Hematopoietic multipotent progenitor cell treated with erythropoietin and hydrocortisone succinate and interleukin-3 and kit ligand, for 4 days (in vitro differentiated cells): ENCODE results near the gene PLXNB3.

Experiments
- DNase-seq: peaks from one replicate; pipeline ENCODE4 v3.0.0-alpha.2; 2015

PLXNB3 gene

DNA sequence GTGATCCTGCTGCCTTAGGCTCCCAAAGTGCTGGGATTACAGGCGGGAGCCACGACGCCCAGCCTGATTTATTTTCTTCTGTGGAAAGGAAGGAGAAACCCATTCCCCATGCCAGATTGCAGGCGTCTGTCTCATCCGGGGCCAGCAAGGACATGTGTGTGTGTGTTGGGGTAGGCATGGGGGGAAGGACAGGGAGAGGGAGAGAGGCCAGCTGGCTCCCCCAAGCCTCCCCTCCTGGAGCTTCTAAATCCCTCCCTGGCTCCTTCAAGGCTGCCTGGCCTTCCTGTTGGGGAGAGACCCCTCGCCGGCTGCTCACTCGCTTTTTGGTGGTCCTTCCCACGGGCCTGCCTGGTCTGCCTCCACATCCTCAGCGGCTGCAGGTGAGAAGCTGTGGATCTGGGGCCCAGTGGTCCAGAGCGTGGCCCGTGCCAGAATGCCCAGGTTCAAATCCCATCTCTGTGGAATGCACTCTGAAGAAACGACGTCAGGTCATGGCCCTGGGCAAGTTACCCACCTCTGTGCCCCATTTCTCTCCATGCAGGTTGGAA lies 1.3 kb upstream of the PLXNB3 start:
- DNase-seq, result no peak

DNA sequence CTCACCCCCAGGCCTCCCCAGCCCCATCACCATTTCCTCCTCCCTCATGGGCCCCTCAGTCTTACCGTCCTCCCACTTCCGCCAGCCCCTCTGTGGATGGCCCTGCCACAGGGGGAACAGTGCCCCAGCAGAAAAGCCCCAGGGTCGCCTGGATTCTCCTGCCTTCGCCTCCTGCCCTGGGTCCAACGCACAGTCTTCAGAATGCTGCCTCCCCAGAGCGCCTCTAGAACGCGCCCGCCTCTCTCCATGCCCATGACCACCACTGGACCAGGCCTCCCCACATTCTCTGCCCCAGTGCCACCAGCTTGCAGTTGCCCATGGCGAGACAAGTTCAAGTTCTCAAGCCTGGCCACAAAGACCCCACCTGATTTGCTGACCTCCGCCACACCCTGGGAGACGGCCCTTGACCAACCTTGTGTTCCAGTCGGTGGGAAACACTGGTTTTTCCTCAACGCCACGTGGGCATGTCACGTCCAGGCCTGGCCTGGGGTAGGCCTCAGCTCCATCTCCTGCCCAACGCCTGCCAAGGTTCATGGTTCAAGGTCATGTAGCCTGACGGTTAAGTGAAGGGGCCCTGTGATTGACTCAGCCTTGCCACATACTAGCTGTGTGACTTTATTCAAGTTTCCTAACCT lies 634 bp upstream of the PLXNB3 start:
- no peak for DNase-seq

DNA sequence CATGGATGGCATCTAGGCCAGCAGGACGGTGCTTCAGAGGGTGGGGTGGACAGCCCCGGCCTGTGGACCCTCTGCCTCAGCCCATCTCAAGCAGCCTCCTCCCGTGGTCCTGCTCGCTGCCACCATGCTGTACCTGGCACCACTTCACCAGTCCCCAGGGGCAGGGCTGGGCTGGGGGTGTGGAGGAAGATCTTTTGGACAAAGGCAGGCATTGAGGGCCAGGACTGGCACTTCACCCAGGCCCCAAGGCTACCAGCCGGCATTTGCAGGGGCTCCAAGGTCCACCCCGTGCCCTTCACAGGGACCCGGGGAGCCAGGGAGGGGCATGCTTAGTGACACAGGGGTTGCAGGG lies 713 bp downstream of the PLXNB3 start:
- DNase-seq, result no peak

DNA sequence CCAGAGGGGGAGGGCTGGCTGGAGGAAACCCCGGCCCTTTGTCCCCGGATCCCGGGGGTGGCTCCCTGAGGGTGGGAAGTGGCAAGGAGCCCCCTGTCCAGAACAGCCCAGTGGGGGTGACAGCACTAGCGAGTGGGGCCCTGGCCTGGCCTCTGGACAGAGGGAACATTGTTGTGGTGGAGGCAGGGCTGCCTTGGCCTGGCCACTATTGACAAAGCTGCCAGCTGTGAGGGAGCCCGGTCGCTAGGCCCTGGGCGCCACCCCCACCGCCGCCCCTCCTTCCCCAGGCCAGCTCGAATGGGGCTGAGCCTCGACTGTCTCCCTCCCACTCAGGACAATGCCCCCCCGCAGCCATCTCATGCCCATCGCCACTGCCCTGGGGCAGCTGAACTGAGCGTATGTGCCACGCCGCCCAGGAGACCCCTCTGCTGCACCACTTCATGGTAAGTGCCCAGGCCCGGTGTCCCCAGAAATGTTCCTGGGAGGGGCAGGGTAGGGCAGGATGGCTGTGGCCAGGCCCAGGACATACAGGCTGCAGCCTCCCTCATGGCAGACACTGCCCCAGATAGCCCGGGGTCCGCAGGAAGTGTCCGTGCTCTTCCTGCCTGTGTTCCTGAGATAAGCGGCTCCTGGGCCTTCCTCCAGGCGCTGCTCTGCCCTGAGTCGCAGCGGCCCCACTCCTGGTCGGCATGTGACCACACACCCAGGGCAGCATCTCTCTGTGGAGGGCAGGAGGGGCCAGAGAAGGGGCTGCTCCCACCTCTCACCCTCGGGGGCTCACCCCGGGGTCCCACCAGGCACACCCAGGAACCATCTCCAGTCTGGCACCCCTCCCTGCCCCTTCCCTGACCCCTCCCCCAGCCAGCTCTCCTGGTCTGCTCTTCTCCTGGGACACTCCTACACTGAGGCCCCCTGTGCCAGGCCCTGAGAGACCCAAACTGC lies 1.4 kb downstream of the PLXNB3 start:
- peak; percentile 83 for DNase-seq

DNA sequence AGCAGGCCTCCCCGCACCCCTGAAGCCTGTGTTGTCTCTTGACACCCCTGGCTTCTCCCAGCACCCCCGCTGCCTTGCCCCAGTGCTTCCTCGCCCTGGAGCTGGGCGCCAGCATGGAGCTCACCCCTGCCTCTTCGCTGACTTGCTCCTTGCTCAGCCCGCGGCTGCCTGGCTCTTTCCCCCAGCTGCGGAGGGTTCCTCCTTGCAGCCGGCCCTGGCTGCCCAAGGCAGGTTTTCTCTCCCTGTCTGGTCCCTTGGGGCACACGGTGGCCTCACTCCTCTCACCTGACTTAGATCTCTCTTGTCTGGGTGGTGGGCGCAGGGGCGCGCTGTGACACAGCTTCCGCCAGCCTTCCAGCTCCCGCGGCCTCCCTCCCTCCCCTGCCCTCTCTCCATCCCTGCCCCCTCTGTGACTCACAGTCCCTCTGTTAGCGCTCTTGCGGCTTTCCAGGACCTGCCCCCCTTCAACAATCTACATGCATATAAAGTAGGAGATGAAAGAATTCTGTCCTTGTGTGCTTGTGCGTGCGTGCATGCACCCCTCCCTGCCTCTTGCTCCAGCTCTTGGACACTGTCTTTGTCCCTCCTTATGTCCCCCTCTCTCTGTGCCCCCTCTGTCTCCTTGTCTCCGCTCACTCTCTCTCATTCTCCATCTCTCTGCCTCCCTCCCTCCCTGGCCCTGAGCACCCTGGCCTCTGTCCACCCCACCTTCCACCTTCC lies 2.2 kb downstream of the PLXNB3 start:
- DNase-seq, result peak; percentile 90

DNA sequence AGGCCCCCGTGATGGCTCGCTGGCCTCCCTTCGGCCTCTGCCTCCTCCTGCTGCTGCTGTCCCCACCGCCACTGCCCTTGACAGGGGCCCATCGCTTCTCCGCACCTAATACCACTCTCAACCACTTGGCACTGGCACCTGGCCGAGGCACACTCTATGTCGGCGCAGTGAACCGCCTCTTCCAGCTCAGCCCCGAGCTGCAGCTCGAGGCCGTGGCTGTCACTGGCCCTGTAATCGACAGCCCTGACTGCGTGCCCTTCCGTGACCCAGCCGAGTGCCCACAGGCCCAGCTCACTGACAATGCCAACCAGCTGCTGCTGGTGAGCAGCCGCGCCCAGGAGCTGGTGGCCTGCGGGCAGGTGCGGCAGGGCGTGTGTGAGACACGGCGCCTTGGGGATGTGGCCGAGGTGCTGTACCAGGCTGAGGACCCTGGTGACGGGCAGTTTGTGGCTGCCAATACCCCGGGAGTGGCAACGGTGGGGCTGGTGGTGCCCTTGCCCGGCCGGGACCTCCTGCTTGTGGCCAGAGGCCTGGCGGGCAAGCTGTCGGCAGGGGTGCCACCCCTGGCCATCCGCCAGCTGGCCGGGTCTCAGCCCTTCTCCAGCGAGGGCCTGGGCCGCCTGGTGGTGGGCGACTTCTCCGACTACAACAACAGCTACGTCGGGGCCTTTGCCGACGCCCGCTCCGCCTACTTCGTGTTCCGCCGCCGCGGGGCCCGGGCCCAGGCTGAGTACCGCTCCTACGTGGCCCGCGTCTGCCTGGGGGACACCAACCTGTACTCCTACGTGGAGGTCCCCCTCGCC lies 3.0 kb downstream of the PLXNB3 start:
- DNase-seq, result no peak

DNA sequence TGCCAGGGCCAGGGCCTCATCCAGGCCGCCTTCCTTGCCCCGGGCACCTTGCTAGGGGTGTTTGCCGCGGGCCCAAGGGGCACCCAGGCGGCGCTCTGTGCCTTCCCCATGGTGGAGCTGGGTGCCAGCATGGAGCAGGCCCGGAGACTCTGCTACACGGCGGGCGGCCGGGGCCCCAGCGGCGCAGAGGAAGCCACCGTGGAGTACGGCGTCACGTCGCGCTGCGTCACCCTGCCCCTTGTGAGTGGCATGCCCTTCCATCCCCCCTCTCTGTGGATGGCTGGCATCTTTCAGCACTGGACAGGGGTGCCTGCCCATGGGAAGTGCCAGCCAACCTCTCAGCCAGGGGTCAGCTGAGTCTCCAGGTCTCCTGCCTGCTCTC lies 3.6 kb downstream of the PLXNB3 start:
- DNase-seq, result no peak

DNA sequence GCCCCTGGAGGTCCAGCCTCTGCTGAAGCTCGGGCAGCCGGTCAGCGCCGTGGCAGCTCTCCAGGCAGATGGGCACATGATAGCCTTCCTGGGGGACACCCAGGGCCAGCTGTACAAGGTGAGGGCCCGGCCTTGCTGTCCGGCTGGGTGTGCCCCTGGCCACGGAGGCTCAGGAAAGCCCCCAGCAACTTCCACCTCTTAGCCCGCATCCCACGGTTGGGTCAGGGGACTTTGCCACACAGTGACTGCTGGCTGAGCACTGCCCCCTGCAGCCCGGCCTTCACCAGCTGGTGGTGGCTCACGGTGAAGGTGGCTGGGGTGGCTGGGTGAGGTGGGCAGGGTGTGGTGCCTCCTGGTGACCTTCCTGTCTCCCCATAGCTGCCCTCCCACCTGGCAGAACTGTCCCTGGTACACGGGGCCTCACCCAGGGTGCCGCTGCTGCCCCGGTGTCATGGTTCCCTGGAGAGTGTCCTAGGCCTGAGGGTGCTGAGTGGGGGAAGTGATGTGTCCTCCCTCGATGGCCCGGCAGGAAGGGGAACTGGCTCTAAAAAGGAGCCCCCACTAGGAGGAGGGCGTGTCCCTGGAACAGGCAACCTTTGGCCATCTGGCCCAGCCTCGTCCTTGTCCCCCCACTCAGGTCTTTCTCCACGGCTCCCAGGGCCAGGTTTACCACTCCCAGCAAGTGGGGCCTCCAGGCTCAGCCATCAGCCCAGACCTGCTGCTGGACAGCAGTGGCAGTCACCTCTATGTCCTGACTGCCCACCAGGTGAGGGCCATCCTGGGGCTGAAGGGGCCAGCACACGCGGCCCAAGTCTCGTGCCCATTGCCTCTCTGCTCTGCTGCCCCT lies 4.5 kb downstream of the PLXNB3 start:
- DNase-seq, result peak; percentile 26

DNA sequence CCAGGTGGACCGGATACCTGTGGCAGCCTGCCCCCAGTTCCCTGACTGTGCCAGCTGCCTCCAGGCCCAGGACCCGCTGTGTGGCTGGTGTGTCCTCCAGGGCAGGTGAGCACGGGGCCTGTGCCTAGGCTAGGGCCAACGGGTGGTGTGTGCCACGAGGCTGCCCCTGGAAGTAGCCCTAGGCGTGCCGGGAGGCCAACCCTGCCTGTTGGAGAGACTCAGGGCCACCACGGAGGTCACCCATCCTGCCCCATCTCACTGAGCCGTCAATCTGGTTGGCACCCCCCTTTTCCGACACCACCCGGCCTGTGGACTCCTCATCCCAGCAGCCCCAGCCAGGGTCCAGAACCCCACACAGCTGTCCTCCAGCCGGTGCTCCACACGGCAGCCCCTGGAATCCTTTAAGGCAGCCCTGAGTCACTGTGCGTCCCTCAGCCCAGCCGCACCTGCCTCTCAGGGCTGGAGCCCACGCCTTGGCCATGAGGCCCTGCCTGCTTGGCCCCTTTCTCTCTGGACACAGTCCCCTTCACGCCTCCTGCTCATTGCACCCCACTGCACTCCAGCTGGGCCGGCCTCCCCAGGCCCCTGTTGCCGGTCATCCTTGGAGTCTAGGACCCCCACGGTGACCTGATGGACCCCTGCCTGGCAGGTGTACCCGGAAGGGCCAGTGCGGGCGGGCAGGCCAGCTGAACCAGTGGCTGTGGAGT lies 5.3 kb downstream of the PLXNB3 start:
- no peak for DNase-seq

DNA sequence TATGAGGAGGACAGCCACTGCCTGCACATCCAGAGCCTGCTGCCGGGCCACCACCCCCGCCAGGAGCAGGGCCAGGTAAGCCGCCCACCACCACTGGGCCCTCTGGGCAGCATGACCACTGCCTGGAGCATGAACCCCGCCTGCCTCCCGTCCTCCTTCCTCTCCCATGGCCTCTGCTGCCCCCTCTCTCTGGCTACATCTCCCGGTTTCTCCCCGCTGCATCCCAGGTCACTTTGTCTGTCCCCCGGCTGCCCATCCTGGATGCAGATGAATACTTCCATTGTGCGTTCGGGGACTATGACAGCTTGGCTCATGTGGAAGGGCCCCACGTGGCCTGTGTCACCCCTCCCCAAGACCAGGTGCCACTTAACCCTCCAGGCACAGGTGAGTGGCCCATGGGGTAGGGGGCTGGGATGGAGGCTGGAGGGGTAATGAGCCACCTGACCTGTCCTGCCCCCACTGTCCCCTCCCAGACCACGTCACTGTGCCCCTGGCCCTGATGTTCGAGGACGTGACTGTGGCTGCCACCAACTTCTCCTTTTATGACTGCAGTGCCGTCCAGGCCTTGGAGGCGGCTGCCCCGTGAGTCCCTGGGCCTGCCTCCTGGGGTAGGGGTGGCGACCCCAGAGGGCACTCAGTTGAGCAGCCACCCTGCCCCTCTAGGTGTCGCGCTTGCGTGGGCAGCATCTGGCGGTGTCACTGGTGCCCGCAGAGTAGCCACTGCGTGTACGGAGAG lies 6.0 kb downstream of the PLXNB3 start:
- DNase-seq, result no peak

DNA sequence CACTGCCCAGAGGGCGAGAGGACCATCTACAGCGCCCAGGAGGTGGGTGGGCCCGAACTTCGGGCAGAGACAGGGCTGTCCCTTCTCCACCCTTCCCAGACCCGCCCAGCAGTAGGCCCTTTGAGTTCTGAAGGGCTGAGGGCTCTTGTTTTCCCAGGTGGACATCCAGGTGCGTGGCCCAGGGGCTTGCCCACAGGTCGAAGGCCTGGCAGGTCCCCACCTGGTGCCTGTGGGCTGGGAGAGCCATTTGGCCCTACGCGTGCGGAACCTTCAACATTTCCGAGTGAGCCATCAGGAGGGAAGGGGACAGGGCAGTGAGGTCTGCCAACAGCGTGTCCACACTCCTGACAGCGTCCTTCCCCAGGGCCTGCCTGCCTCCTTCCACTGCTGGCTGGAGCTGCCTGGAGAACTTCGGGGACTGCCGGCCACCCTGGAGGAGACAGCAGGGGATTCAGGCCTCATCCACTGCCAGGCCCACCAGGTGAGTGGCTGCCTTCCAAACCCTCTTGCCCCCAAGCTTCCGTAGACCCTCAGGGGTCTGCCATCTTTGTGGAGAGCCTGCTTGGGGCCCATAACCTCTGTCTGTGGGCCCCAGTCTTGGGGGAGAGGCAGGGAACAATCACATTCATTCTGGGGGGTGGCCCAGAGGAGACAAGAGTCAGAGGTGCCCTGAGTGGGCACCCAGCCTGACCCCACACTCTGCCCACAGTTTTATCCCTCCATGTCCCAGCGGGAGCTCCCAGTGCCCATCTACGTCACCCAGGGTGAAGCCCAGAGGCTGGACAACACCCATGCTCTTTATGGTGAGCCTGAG lies 6.8 kb downstream of the PLXNB3 start:
- no peak for DNase-seq

DNA sequence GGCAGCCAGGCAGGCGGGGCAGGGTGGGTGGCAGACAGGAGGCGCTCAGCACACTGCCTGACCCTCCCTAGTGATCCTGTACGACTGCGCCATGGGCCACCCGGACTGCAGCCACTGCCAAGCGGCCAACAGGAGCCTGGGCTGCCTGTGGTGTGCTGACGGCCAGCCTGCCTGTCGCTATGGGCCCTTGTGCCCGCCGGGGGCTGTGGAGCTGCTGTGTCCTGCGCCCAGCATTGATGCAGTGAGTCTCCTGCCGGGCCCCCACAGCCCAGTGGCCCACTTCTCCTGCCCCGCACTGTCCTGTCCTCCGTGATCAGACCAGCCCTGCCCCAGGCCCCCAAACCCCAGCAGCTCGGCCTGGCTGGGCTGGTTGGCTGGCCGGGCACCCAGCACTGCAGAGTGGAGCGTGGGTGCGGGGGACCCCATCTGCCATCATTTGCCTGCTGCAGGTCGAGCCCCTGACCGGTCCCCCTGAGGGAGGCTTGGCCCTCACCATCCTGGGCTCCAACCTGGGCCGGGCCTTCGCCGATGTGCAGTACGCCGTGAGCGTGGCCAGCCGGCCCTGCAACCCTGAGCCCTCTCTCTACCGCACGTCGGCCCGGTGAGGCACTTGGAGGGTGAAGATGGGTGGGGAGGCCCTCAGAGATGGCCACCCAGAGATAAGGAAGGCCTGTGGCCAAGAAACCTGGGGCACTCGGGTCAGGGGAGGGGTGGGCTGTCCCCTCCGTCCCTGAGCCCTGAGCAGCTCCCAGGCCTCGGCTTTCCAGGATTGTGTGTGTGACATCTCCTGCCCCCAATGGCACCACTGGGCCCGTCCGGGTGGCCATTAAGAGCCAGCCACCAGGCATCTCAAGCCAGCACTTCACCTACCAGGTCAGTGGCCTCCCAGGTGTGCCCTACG lies 7.6 kb downstream of the PLXNB3 start:
- DNase-seq, result no peak

DNA sequence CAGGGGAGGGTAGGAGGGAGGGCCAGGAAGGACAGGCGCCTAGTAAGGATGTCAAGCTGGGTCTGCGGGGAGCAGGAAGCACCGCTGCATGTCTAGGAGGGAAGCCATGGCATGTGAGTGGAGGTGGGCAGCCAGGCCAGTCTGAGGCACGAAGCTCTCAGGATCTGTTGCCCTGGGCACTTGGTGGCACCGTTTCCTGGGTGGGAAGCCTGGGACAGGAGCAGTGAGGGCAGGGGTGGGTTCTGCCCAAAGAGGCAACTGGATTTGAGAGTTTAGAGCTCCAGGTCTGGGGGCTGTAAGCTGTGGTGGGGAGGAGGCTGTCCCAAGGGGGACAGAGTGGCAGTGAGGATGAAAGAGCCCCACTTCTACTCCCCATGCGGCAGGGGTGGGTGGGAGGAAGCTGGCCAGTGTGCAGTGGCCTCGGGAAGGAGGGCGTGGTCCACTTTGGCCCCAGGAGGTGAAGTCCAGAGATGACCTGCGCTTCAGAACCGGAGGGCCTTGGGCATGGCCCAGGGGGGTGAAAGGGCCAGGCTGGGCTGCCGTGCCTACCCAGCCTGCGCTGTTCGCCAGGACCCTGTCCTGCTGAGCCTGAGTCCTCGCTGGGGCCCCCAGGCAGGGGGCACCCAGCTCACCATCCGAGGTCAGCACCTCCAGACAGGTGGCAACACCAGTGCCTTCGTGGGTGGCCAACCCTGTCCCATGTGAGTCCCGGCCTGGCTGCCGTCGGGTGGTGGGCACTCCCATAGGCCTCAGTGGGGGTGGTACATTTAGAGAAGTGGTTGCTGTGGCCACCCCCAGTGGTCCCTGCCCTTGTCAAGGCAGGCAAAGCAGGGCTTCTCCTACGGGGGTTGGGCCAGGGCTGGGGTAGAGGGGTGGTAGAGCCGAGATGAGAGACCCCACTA lies 8.5 kb downstream of the PLXNB3 start:
- DNase-seq, result no peak

DNA sequence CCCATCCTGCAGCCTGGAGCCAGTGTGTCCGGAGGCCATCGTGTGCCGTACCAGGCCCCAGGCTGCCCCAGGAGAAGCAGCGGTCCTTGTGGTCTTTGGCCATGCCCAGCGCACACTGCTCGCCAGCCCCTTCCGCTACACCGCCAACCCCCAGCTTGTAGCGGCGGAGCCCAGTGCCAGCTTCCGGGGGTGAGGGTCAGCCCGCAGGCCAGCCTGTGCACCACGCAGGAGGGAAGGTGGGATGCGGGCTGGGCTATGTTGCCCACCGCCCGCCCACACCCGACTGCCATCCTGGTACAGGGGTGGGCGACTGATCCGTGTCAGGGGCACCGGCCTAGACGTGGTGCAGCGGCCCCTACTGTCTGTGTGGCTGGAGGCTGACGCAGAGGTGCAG lies 9.2 kb downstream of the PLXNB3 start:
- no peak for DNase-seq

DNA sequence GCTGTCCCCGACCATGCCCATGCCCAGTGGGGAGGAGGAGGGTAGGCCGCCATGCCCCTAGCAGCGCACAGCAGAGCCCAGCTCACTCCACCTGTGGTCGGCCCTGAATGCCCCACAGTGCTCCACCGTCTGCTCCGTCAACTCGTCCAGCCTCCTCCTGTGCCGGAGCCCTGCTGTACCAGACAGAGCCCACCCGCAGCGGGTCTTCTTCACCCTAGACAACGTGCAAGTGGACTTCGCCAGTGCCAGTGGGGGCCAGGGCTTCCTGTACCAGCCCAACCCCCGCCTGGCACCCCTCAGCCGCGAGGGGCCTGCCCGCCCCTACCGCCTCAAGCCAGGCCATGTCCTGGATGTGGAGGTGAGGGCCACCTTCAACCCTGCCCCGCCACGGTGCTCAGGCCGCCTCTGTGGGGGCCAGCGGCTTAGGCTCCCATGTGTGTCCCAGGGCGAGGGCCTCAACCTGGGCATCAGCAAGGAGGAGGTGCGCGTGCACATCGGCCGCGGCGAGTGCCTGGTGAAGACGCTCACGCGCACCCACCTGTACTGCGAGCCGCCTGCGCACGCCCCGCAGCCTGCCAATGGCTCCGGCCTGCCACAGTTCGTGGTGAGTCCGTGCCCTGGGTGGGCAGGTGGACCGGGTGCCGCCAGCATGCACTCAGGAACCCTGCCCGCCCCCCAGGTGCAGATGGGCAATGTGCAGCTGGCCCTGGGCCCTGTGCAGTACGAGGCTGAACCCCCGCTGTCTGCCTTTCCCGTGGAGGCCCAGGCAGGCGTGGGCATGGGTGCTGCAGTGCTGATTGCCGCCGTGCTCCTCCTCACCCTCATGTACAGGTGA lies 9.9 kb downstream of the PLXNB3 start:
- DNase-seq, result no peak

DNA sequence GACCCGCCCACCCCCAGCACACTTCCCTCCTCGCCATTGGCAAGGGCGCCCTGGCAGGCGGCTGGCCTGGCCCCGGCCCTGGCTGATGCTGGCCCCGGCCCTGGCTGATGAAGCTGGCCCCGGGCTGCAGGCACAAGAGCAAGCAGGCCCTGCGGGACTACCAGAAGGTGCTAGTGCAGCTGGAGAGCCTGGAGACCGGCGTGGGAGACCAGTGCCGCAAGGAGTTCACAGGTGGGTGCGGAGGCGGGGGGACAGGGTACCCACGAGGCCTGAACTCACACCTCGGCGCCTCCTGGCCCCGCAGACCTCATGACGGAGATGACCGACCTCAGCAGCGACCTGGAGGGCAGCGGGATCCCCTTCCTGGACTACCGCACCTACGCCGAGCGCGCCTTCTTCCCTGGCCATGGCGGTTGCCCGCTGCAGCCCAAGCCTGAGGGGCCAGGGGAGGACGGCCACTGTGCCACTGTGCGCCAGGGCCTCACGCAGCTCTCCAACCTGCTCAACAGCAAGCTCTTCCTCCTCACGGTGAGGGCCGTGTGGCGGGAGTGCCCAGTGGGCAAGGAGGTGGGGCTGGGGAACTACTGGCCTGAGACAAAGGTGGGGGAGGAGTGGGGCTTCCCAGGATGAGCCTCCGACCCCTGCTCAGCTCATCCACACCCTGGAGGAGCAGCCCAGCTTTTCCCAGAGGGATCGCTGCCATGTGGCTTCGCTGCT lies 10.7 kb downstream of the PLXNB3 start:
- DNase-seq, result no peak
